ENCODE results near the gene VENTX. TPM values are rescaled to one million over a fixed set of nuclear protein-coding genes. Genes with fewer than 3 reads are reported as not detected.

VENTX gene
- total RNA-seq, 1 donor from 2014 or later, result 0.13 TPM

GRCh38 chr10:133206356-133207040 lies 31.2 kb upstream of the VENTX start:
- POLR2A ChIA-PET, result no interaction called here
- CTCF ChIA-PET, result no interaction called here

GRCh38 chr10:133207041-133207600 lies 30.5 kb upstream of the VENTX start:
- Mint-ChIP-seq H3K4me1 (no peaks in the 10 kb centered on the region), H3K27me3 (peaks cover 3% of the 10 kb centered on the region), H3K9me3 (no peaks in the 10 kb centered on the region), H3K27ac (no peak overlapping the region), H3K36me3 (ENCODE audit: low read depth) (no peaks in the 10 kb centered on the region), H3K4me3 (no peak overlapping the region)
- POLR2A ChIA-PET, result no interaction called here
- intact Hi-C loops (cut with micrococcal nuclease), result no loop called here
- TF ChIP-seq CTCF (IDR thresholded peaks at IDR 0.05), result no peak
- CTCF ChIA-PET, result no interaction called here
- DNase-seq (no peak), ATAC-seq (ENCODE audit: low read depth) (no peak)

More at GRCh38 chr10:133206356-133207040, 31.2 kb upstream of the VENTX start:
- no peaks in the 10 kb centered on the region for H3K9me3 Mint-ChIP-seq
- H3K4me1 Mint-ChIP-seq, result no peaks in the 10 kb centered on the region
- DNase-seq (no peak), ATAC-seq (ENCODE audit: low read depth) (no peak)
- H3K27ac Mint-ChIP-seq, result no peak overlapping the region
- H3K4me3 Mint-ChIP-seq, result no peak overlapping the region
- intact Hi-C loops (cut with micrococcal nuclease), result no loop called here
- TF ChIP-seq CTCF (IDR thresholded peaks at IDR 0.05), result no peak
- H3K27me3 Mint-ChIP-seq, result no peaks in the 10 kb centered on the region
- H3K36me3 Mint-ChIP-seq (ENCODE audit: low read depth), result no peaks in the 10 kb centered on the region

- TF ChIP-seq CTCF (IDR thresholded peaks at IDR 0.05), result no peak
- Mint-ChIP-seq H3K36me3 (ENCODE audit: low read depth) (no peaks in the 10 kb centered on the region), H3K9me3 (no peaks in the 10 kb centered on the region), H3K4me3 (no peak overlapping the region), H3K27me3 (peaks cover 4% of the 10 kb centered on the region), H3K4me1 (no peaks in the 10 kb centered on the region), H3K27ac (no peak overlapping the region)
- DNase-seq (no peak), ATAC-seq (ENCODE audit: low read depth) (no peak)
- ChIA-PET CTCF (no interaction called here), POLR2A (no interaction called here)
- intact Hi-C loops (cut with micrococcal nuclease), result no loop called here
Observed at GRCh38 chr10:133207627-133208026, 30.0 kb upstream of the VENTX start.

- TF ChIP-seq CTCF (IDR thresholded peaks at IDR 0.05), result no peak
- DNase-seq (no peak), ATAC-seq (ENCODE audit: low read depth) (no peak)
- intact Hi-C loops (cut with micrococcal nuclease), result no loop called here
- H3K27ac Mint-ChIP-seq, result no peak overlapping the region
- H3K4me3 Mint-ChIP-seq, result no peak overlapping the region
- H3K9me3 Mint-ChIP-seq, result no peaks in the 10 kb centered on the region
- ChIA-PET POLR2A (no interaction called here), CTCF (no interaction called here)
- H3K27me3 Mint-ChIP-seq, result peaks cover 4% of the 10 kb centered on the region
- no peaks in the 10 kb centered on the region for H3K36me3 Mint-ChIP-seq (ENCODE audit: low read depth)
- H3K4me1 Mint-ChIP-seq, result no peaks in the 10 kb centered on the region
Observed at GRCh38 chr10:133208466-133208865, 29.2 kb upstream of the VENTX start.

- Mint-ChIP-seq H3K4me3 (no peak overlapping the region), H3K27me3 (peaks cover 4% of the 10 kb centered on the region), H3K9me3 (no peaks in the 10 kb centered on the region), H3K27ac (no peak overlapping the region), H3K4me1 (no peaks in the 10 kb centered on the region), H3K36me3 (ENCODE audit: low read depth) (no peaks in the 10 kb centered on the region)
- DNase-seq, result no peak
- intact Hi-C loops (cut with micrococcal nuclease), result no loop called here
- TF ChIP-seq CTCF (IDR thresholded peaks at IDR 0.05), result no peak
- no peak for ATAC-seq (ENCODE audit: low read depth)
- CTCF ChIA-PET, result no interaction called here
- POLR2A ChIA-PET, result no interaction called here
Observed at GRCh38 chr10:133209117-133209516, 28.5 kb upstream of the VENTX start.

All from activated B cell treated with CpG ODN at 0.5 μM for 24 hours (primary cell).